Measurements from ENCODE around the gene IKBKE. TPM values are rescaled to one million over a fixed set of nuclear protein-coding genes. Genes with fewer than 3 reads are reported as not detected.
A peak's percentile ranks its signal among the peaks of the same experiment; 100 is the strongest.

IKBKE gene
- total RNA-seq (2014; rRNA removed; shearing (Covaris generic)) (12.5 and 17.7 TPM in 2 replicates), polyA plus RNA-seq (2016; fragmentation: Nextera tagmentation; extraction: Ambion mirVana) (13.4 and 14.5 TPM in 2 replicates)

DNA sequence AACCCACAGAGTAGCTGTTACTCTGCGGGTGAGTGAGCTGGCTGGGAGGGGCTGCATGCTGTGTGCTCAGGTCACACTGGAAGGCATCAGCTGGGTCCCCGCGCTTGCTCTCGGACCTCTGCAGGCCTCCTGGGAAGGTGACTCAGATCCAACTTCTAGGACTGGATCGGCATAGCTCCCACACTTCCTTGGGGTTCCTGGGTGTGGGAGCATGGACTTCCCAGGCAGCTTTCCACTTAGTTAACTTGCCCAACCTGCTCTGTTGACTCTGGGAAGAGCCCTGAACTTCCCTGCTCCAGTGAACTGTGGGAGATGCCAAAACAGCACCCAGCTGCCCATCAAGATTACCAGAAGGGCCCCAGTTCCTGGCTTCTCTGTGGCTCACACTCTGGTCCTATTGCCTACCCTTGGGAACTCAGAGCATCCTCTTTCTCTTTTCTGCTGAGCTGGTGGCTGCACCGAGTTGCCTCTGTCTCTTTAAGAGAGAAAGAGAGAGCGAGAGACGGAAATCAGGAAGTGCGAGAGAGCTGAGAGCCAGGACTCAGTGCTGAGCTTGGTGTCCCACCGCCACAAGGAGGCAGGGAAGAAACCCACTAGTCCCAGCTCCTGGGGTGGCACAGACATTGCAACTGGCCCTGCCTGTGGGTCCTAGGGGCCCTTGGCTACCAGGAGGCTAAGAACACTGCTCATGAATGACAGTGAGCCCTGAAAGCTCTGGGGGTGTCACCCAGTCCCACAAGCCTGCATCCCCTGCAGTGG, at the start of gene IKBKE:
TSS of gene IKBKE (plus strand) at position 544 of the 759 bp plus-strand sequence. CDS start 2,752 bp downstream, outside the sequence.
- peak; percentile 85 for DNase-seq
- peaks cover 31% of the 10 kb centered on the region for H3K4me1 ChIP-seq (ENCODE audit: insufficient read depth)
- no peaks in the 10 kb centered on the region for H3K27me3 ChIP-seq (replicated peaks; ENCODE audit: insufficient read depth)
- TF ChIP-seq EZH2 (IDR thresholded peaks at IDR 0.05; ENCODE audit: insufficient read depth, poor library complexity, severe bottlenecking) (no peak), EZH2phosphoT487 (IDR thresholded peaks at IDR 0.05; ENCODE audit: insufficient read depth, low read depth) (no peak)
- in situ Hi-C loops (cut with MboI): no loop called here
- H3K79me2 ChIP-seq (ENCODE audit: insufficient read depth): no peaks in the 10 kb centered on the region
- peak within 1 kb of the TSS; percentile 75 for H3K27ac ChIP-seq
- peak within 1 kb of the TSS; percentile 92 for H3K4me3 ChIP-seq
- H3K9ac ChIP-seq: peak within 1 kb of the TSS; percentile 82
- WGBS, 2 experiments (ENCODE audit: low coverage in 1 of 2, low lambda C conversion rate in 2 of 2, missing lambda C conversion rate in 2 of 2): 1 to 3% methylated on average over 10 of the region's 10 CpGs
- no peaks in the 10 kb centered on the region for H4K20me1 ChIP-seq (ENCODE audit: insufficient read depth)
- no peaks in the 10 kb centered on the region for H3K9me3 ChIP-seq (ENCODE audit: low read depth)
- H3F3A ChIP-seq (ENCODE audit: insufficient read depth): peaks cover 29% of the 10 kb centered on the region
- H3K4me2 ChIP-seq (ENCODE audit: unreplicated experiment): peak within 1 kb of the TSS; percentile 97
- H3K36me3 ChIP-seq (ENCODE audit: low read depth): peaks cover 2% of the 10 kb centered on the region; the same call in 1 of the 2 replicates
- H3K9me2 ChIP-seq (ENCODE audit: insufficient read depth): no peaks in the 10 kb centered on the region
- peak within 1 kb of the TSS; percentile 86 for H2AFZ ChIP-seq

DNA sequence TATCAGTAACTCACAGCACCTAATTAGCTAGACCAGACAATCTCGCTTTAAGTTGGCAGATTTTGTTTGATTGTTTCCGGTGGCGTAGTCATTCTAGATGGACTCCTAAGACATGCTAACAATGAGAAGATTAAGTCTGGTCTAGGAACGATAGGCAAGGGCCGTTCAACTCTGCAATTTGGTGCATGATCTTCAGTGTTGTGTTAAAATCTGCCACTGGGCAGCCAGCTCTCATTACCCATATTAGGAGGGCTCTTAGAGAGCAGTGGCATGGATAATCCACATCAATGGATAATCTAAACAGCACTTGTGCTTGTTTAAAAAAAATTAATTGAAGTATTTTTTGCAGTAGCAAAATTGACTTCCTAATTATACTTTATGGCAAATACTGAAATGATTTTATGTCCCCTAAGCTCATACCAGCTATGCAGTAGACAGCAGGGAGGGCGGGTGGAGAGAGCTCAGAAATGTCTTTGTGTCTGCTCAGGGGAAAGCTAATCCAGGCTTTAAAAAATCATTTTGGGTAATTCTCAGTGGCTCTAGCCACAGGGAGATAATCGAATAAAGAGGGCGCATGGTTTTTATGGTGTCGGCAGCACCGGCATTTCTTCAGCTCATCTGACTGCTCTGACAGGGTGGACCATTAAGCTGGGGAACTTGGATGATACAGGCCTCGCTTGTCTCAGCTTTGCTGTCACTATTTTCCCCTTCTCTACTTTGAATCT, 48.5 kb upstream of the IKBKE start:
- no peak overlapping the region for H3K4me3 ChIP-seq
- H3F3A ChIP-seq (ENCODE audit: insufficient read depth): peaks cover 29% of the 10 kb centered on the region
- TF ChIP-seq EZH2 (IDR thresholded peaks at IDR 0.05; ENCODE audit: insufficient read depth, poor library complexity, severe bottlenecking) (no peak), EZH2phosphoT487 (IDR thresholded peaks at IDR 0.05; ENCODE audit: insufficient read depth, low read depth) (no peak)
- no peak for DNase-seq
- no peak overlapping the region for H3K27ac ChIP-seq
- no peak overlapping the region for H3K4me2 ChIP-seq (ENCODE audit: unreplicated experiment)
- H3K79me2 ChIP-seq (ENCODE audit: insufficient read depth): no peaks in the 10 kb centered on the region
- 77 to 80% methylated on average over 11 of the region's 11 CpGs for WGBS, 2 experiments (ENCODE audit: low coverage in 1 of 2, low lambda C conversion rate in 2 of 2, missing lambda C conversion rate in 2 of 2)
- H3K9me3 ChIP-seq (ENCODE audit: low read depth): no peaks in the 10 kb centered on the region
- no peaks in the 10 kb centered on the region for H3K27me3 ChIP-seq (replicated peaks; ENCODE audit: insufficient read depth)
- H3K36me3 ChIP-seq (ENCODE audit: low read depth): peaks cover 23% of the 10 kb centered on the region
- in situ Hi-C loops (cut with MboI): no loop called here
- no peak overlapping the region for H2AFZ ChIP-seq
- no peaks in the 10 kb centered on the region for H3K9me2 ChIP-seq (ENCODE audit: insufficient read depth)
- peaks cover 27% of the 10 kb centered on the region for H3K4me1 ChIP-seq (ENCODE audit: insufficient read depth)
- H3K9ac ChIP-seq: no peak overlapping the region
- H4K20me1 ChIP-seq (ENCODE audit: insufficient read depth): no peaks in the 10 kb centered on the region

DNA sequence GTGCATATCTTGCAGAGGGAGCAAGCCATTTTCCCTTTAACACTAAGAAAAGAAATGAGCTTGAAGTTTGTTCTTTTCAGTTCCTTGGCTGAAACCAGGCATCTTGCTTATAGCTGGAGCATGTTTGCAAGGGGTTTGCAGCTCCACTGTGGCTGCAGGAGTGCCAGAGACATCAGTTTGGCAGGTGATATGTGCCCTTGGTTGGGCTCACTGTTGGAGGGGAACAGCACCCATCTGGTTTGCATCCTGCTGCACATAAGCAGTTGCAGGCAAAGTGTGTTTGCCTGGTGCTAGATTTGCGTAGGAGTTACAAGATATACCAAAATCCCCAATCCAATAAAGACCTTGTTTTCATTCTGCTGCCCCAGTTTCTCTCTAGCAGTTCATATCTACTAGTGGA, 47.8 kb upstream of the IKBKE start:
- H3K9me3 ChIP-seq (ENCODE audit: low read depth): no peaks in the 10 kb centered on the region
- peaks cover 21% of the 10 kb centered on the region for H3K36me3 ChIP-seq (ENCODE audit: low read depth)
- no peak overlapping the region for H2AFZ ChIP-seq
- H3K9ac ChIP-seq: no peak overlapping the region
- peaks cover 27% of the 10 kb centered on the region for H3K4me1 ChIP-seq (ENCODE audit: insufficient read depth)
- no peaks in the 10 kb centered on the region for H3K9me2 ChIP-seq (ENCODE audit: insufficient read depth)
- 72 to 86% methylated on average over 1 of the region's 1 CpG for WGBS, 2 experiments (ENCODE audit: low coverage in 1 of 2, low lambda C conversion rate in 2 of 2, missing lambda C conversion rate in 2 of 2)
- H3K79me2 ChIP-seq (ENCODE audit: insufficient read depth): no peaks in the 10 kb centered on the region
- H3K4me3 ChIP-seq: no peak overlapping the region
- no peaks in the 10 kb centered on the region for H4K20me1 ChIP-seq (ENCODE audit: insufficient read depth)
- H3K27me3 ChIP-seq (replicated peaks; ENCODE audit: insufficient read depth): no peaks in the 10 kb centered on the region
- H3K27ac ChIP-seq: no peak overlapping the region
- H3K4me2 ChIP-seq (ENCODE audit: unreplicated experiment): no peak overlapping the region
- TF ChIP-seq EZH2phosphoT487 (IDR thresholded peaks at IDR 0.05; ENCODE audit: insufficient read depth, low read depth) (no peak), EZH2 (IDR thresholded peaks at IDR 0.05; ENCODE audit: insufficient read depth, poor library complexity, severe bottlenecking) (no peak)
- in situ Hi-C loops (cut with MboI): no loop called here
- no peak for DNase-seq
- peaks cover 29% of the 10 kb centered on the region for H3F3A ChIP-seq (ENCODE audit: insufficient read depth)

DNA sequence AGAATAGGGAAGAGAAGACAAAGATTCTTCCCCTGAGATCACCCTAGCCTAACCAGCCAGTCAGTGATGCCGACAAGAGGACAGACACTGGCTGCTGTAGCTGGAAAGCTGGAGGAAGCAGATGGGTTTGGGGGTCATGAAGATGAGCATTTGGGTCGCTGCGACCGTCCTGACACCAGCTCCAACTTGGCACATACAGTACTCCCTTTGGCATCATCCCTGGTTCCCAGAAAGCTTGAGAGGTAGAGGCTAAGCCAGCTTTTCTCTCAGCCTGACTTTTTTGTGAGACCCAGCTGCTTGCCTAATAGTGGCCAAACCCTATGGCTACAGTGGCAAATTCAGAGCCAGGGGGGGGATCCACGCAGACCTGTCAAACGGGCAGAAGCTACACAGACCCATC, 43.0 kb upstream of the IKBKE start:
- no peak for TF ChIP-seq EZH2phosphoT487 (IDR thresholded peaks at IDR 0.05; ENCODE audit: insufficient read depth, low read depth)
- no peak for TF ChIP-seq EZH2 (IDR thresholded peaks at IDR 0.05; ENCODE audit: insufficient read depth, poor library complexity, severe bottlenecking)
- Histone ChIP-seq H4K20me1 (ENCODE audit: insufficient read depth) (no peaks in the 10 kb centered on the region), H3K79me2 (ENCODE audit: insufficient read depth) (no peaks in the 10 kb centered on the region), H3K4me3 (no peak overlapping the region), H3K4me2 (ENCODE audit: unreplicated experiment) (no peak overlapping the region), H2AFZ (no peak overlapping the region), H3K27ac (no peak overlapping the region), H3K27me3 (replicated peaks; ENCODE audit: insufficient read depth) (no peaks in the 10 kb centered on the region), H3F3A (ENCODE audit: insufficient read depth) (peaks cover 27% of the 10 kb centered on the region), H3K4me1 (ENCODE audit: insufficient read depth) (peaks cover 18% of the 10 kb centered on the region), H3K36me3 (ENCODE audit: low read depth) (peaks cover 11% of the 10 kb centered on the region), H3K9ac (no peak overlapping the region), H3K9me3 (ENCODE audit: low read depth) (no peaks in the 10 kb centered on the region), H3K9me2 (ENCODE audit: insufficient read depth) (no peaks in the 10 kb centered on the region)
- in situ Hi-C loops (cut with MboI): no loop called here
- WGBS, 2 experiments (ENCODE audit: low coverage in 1 of 2, low lambda C conversion rate in 2 of 2, missing lambda C conversion rate in 2 of 2): 92 to 93% methylated on average over 6 of the region's 6 CpGs
- no peak for DNase-seq
